ENCODE measurements around the gene CTNNA3. TPM values are rescaled to one million over a fixed set of nuclear protein-coding genes. Genes with fewer than 3 reads are reported as not detected.
A peak's percentile ranks its signal among the peaks of the same experiment; 100 is the strongest.
"Not testable (repeated sequence)": the region's sequence is repeated elsewhere in the genome, so short reads cannot be mapped to it uniquely, and the experiment has no call there.

Gene CTNNA3
- polyA plus RNA-seq (ENCODE audit: low read depth in 6 of 6) = 1 to 10 TPM in 1 of 6 donors, under 1 TPM in 1, not detected in 4; 0.38 to 1.2 TPM

DNA sequence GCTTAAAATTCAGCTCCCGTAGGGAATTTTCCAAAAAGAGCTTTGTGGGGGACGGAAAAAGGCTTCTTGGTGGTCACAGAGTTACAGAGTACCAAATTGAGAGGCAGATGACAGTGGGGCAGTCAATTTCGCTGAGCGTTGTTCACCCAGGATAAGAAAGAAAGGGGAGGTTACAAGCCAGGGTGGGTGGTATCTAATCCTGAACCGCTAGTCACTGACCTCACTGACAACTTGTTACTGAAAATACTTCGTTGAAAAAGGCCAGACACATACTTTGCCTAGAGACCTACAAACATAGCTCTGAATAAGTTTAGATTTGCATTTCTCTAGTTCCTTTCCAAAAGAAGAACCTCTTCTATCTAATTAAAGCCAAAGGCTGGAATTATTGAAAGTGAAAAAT lies at the start of gene CTNNA3:
TSS of gene CTNNA3 (minus strand) at position 167 of the 400 bp plus-strand sequence.
- Mint-ChIP-seq H3K27ac (no peak within 1 kb of the TSS), H3K4me1 (no peaks in the 10 kb centered on the region), H3K4me3 (no peak within 1 kb of the TSS), H3K9me3 (peaks cover 0 to 3% (median 0%) of the 10 kb centered on the region in 7 donors), H3K36me3 (peaks cover 0 to 6% of the 10 kb centered on the region in 2 donors), H3K27me3 (peaks cover 40 to 52% (median 50%) of the 10 kb centered on the region in 3 donors)
- no peak for DNase-seq
- ATAC-seq (ENCODE audit: low read depth in 2 of 2) = no peak

DNA sequence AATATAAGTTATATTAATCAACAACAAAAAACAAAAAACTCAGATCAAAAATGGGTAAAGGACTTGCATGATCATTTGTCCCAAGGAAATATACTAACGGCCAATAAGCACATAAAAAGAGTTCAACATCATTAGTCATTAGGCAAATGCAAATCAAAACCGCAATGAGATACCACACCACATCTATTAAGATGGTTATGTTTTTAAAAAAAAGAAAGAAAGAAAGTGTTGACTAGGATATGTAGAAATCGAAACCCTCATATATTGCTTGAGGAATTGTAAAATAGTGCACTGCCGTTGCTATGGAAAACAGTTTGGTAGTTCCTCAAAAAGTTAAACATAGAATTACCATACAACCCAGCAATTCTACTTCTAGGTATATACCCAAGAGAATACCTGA lies 39.4 kb upstream of the CTNNA3 start:
- Mint-ChIP-seq H3K36me3 (no peaks in the 10 kb centered on the region), H3K27me3 (peaks cover 14 to 26% (median 17%) of the 10 kb centered on the region in 3 donors), H3K9me3 (peaks cover 0 to 12% (median 4%) of the 10 kb centered on the region in 7 donors), H3K27ac (peak overlapping the region in 1 of 6 donors; percentile 18), H3K4me3 (no peak overlapping the region), H3K4me1 (no peaks in the 10 kb centered on the region)
- no peak for DNase-seq
- ATAC-seq (ENCODE audit: low read depth in 2 of 2) = no peak

DNA sequence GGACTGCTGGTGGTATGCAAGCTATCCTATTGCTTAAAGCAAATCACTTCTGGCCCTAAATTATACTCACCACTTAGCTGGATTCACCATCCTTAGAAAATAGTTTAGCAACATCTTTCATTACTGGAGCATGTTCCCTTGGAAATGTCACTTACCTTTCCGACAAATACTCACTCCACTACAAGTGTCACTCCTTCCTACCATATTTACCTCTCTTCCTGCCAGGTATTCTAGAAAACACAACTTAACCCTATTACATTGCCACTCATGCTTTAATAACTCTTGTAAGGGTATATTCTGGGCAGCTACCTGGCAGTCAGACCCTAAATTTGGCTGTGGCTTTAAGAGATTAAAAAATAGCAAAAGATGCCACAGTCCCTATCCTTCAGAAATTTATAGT lies 37.5 kb upstream of the CTNNA3 start:
- DNase-seq = no peak
- Mint-ChIP-seq H3K4me3 (no peak overlapping the region), H3K9me3 (peaks cover 0 to under 1% (median 0%) of the 10 kb centered on the region in 7 donors), H3K4me1 (no peaks in the 10 kb centered on the region), H3K27me3 (peaks cover 16 to 30% (median 21%) of the 10 kb centered on the region in 3 donors), H3K36me3 (no peaks in the 10 kb centered on the region), H3K27ac (no peak overlapping the region)
- ATAC-seq (ENCODE audit: low read depth in 2 of 2) = no peak

DNA sequence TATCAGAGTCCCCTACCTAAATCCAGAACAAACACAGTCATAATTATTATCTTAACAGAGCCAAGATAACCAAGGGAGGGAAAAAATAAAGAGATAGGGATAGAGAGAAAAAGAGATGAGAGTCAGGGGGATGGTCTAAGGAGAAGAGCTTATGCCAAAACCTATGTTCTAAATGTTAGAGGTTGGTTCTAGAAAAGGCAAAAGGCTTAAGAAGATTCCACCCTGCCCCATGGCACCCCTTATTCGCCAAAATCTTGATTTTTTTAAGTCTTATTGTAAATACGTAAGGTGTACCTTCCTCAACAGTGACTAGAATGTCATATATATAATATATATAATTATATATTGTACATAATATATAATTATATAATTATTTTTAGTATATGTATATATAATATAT lies 29.6 kb upstream of the CTNNA3 start:
- Mint-ChIP-seq H3K36me3 (no peaks in the 10 kb centered on the region), H3K27me3 (peaks cover 4 to 15% (median 6%) of the 10 kb centered on the region in 3 donors), H3K9me3 (no peaks in the 10 kb centered on the region), H3K4me3 (no peak overlapping the region), H3K4me1 (peaks cover 5 to 8% (median 7%) of the 10 kb centered on the region in 3 donors), H3K27ac (peak overlapping the region in 1 of 6 donors; percentile 7)
- ATAC-seq (ENCODE audit: low read depth in 2 of 2) (no peak), DNase-seq (no peak)

DNA sequence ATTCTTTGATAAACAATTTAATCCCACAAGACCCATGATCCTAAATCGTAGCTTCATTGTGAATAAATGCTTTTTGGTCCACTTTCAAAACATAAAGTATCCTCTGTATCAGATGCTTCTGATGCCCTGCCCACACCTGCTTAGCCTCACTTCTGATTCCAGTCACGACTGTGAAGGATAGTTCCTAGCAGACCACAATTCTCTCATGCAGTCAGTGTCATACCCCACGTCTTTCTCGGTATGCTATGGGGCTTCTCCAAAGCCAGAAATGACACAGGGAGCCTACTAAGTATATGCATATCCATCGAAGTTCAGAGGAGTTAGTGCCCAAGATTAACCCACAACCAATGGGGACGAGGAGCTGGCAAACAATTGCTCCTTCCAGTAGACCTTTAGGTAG lies 27.6 kb upstream of the CTNNA3 start:
- Mint-ChIP-seq H3K4me3 (no peak overlapping the region), H3K9me3 (no peaks in the 10 kb centered on the region), H3K27ac (no peak overlapping the region), H3K27me3 (peaks cover 0 to 20% (median 6%) of the 10 kb centered on the region in 3 donors), H3K36me3 (no peaks in the 10 kb centered on the region), H3K4me1 (peaks cover 5 to 8% (median 7%) of the 10 kb centered on the region in 3 donors)
- ATAC-seq (ENCODE audit: low read depth in 2 of 2) = no peak
- no peak for DNase-seq

DNA sequence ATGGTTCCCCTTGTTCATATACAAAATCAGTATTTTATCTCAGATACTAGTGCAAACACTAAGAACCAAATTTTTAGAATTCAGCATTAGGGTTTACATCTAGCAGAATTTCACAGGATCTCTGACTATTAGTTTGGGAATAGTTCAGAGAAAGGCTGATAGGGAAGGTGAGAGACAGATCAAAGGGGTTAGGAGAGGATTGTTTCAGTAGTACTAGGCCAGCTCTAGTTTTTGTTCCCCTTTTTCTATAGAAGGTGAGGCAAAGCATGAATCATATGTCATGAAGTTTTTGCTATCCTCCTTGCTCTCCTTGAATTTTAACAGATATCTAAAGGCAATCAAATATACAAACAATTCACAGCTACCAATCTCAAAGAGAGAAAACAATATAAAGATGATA lies 26.1 kb upstream of the CTNNA3 start:
- DNase-seq (no peak), ATAC-seq (ENCODE audit: low read depth in 2 of 2) (peak in 1 of 2 donors; percentile 44)
- no peaks in the 10 kb centered on the region for H3K9me3 Mint-ChIP-seq
- peaks cover 0 to 20% (median 6%) of the 10 kb centered on the region in 3 donors for H3K27me3 Mint-ChIP-seq
- no peak overlapping the region for H3K4me3 Mint-ChIP-seq
- peak overlapping the region in 1 of 6 donors; percentile 54 for H3K27ac Mint-ChIP-seq
- H3K36me3 Mint-ChIP-seq = no peaks in the 10 kb centered on the region
- H3K4me1 Mint-ChIP-seq = peaks cover 5 to 8% (median 7%) of the 10 kb centered on the region in 3 donors

DNA sequence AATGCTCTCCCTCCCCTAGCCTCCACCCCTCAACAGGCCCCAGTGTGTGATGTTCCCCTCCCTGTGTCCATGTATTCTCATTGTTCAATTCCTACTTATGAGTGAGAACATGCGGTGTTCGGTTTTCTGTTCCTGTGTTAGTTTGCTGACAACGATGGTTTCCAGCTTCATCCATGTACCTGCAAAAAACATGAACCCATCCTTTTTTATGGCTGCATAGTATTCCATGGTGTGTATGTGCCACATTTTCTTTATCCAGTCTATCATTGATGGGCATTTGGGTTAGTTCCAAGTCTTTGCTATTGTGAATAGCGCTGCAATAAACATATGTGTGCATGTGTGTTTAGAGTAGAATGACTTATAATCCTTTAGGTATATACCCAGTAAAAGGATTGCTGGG lies 20.5 kb upstream of the CTNNA3 start:
- not testable (repeated sequence) for H3K36me3 Mint-ChIP-seq; ATAC-seq (ENCODE audit: low read depth in 2 of 2); H3K4me3 Mint-ChIP-seq; H3K27ac Mint-ChIP-seq; DNase-seq; H3K4me1 Mint-ChIP-seq
- Mint-ChIP-seq H3K27me3 (peaks cover 0 to 18% (median 11%) of the 10 kb centered on the region in 3 donors), H3K9me3 (peaks cover 0 to 24% (median 5%) of the 10 kb centered on the region in 7 donors)

DNA sequence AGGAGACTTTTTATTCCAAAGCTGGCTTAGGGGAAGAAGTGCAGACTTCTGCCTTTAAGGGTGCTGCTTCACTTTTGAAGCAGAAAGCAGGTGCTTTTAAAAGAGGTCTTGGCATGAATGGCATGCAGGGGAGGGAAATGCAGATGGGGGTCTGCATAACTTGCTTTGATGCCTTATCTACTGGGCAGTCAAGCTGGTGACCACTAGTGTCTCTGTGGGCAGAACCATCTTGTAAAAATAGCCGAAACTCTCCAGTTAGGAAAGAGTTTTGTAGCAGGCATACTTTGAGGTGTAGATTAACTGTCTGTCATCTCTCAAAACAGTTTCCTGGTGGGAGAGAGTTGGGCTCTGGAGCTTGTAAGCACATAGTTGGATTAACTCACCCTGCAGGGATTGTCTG lies 9.9 kb upstream of the CTNNA3 start:
- Mint-ChIP-seq H3K27ac (no peak overlapping the region), H3K36me3 (peaks cover 4 to 5% of the 10 kb centered on the region in 2 donors), H3K27me3 (peaks cover 12 to 16% (median 14%) of the 10 kb centered on the region in 3 donors), H3K9me3 (peaks cover 0 to 16% (median 6%) of the 10 kb centered on the region in 7 donors), H3K4me3 (no peak overlapping the region), H3K4me1 (no peaks in the 10 kb centered on the region)
- DNase-seq (no peak), ATAC-seq (ENCODE audit: low read depth in 2 of 2) (no peak)

DNA sequence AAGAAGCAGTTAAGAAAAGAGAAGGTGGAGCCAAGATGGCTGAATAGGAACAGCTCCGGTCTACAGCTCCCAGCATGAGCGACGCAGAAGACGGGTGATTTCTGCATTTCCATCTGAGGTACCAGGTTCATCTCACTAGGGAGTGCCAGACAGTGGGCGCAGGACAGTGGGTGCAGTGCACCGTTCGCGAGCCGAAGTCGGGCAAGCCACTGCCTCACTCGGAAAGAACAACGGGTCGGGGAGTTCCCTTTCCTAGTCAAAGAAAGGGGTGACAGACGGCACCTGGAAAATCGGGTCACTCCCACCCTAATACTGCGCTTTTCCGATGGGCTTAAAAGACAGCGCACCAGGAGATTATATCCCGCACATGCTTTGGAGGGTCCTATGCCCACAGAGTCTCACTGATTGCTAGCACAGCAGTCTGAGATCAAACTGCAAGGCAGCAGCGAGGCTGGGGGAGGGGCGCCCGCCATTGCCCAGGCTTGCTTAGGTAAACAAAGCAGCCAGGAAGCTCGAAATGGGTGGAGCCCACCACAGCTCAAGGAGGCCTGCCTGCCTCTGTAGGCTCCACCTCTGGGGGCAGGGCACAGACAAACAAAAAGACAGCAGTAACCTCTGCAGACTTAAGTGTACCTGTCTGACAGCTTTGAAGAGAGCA lies 3.7 kb upstream of the CTNNA3 start:
- not testable (repeated sequence) for ATAC-seq (ENCODE audit: low read depth in 2 of 2)

DNA sequence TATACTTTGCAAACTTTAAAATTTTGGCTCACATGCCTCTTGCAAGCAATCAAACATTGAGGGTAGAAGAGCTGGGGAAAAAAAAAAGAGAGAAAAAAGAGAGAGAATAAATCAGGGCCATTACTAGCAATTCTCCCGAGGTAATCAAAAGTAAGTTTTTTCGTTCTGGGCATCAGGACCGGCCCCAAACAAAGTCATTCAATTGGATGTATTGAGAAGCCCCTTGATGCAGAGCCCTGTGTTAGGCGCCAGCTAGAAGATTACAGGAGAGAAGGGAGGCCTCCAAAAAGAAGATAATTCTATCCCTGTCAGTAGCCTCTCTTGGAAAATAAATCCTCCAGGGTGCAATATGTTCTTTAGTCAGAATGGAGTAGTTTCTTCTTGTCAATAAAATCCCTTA lies 2.2 kb upstream of the CTNNA3 start:
- Mint-ChIP-seq H3K36me3 (peaks cover 0 to 8% of the 10 kb centered on the region in 2 donors), H3K4me3 (no peak overlapping the region), H3K27ac (no peak overlapping the region), H3K27me3 (peaks cover 37 to 59% (median 59%) of the 10 kb centered on the region in 3 donors), H3K4me1 (no peaks in the 10 kb centered on the region), H3K9me3 (peaks cover 0 to 7% (median 0%) of the 10 kb centered on the region in 7 donors)
- ATAC-seq (ENCODE audit: low read depth in 2 of 2) = no peak
- DNase-seq = no peak

More for the DNA sequence above, 3.7 kb upstream of the CTNNA3 start:
- H3K4me3 Mint-ChIP-seq, H3K36me3 Mint-ChIP-seq, H3K4me1 Mint-ChIP-seq, H3K9me3 Mint-ChIP-seq, DNase-seq: not testable (repeated sequence)
- H3K27me3 Mint-ChIP-seq = peaks cover 27 to 51% (median 49%) of the 10 kb centered on the region in 3 donors
- peak overlapping the region in 1 of 6 donors; percentile 65 for H3K27ac Mint-ChIP-seq

DNA sequence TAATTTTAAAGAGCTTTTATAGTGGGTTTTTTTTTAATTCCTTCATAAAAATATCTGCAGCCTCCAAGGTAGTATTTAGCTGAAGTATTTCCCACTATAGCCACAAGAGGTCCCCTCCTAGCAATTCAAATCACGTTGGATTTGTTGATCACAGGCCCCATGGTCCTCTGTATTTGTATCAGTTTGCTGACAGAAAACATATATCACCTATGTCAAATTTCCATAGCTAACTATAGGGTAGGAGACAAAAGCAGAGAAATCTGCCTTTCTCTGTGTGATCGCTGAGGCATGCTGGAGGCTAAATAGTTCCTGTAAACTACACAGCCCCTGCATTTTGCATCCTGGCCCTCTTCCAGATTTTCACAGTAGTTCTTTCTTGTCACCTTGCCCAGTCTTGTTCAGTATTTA lies 1.7 kb upstream of the CTNNA3 start:
- peaks cover 0 to 7% (median 0%) of the 10 kb centered on the region in 7 donors for H3K9me3 Mint-ChIP-seq
- no peaks in the 10 kb centered on the region for H3K4me1 Mint-ChIP-seq
- H3K27me3 Mint-ChIP-seq = peaks cover 40 to 61% (median 61%) of the 10 kb centered on the region in 3 donors
- H3K36me3 Mint-ChIP-seq = peaks cover 0 to 8% of the 10 kb centered on the region in 2 donors
- H3K27ac Mint-ChIP-seq = no peak overlapping the region
- peak; percentile 61 to 78 for ATAC-seq (ENCODE audit: low read depth in 2 of 2)
- no peak overlapping the region for H3K4me3 Mint-ChIP-seq
- peak; percentile 41 for DNase-seq

DNA sequence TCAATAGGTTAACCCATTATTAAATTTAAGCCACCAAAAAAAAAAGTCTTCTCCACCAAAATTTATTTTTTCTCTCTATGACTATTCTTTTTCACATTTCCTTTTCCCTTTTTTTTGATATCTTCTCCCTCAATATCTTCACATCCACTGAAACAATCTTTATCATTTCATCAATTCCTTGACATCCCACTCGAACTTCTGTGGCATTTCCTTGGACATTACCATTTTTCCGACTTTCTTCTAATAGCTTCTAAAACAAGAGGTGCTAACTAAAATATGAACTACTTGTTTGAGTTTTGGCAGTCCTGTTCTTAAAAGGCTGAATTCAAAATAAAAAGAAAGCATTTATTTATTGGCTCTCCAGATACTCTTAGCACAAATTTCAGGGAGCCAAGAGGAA lies 684 bp upstream of the CTNNA3 start:
- no peak for ATAC-seq (ENCODE audit: low read depth in 2 of 2)
- H3K9me3 Mint-ChIP-seq = peaks cover 0 to 4% (median 0%) of the 10 kb centered on the region in 7 donors
- no peak overlapping the region for H3K4me3 Mint-ChIP-seq
- H3K4me1 Mint-ChIP-seq = no peaks in the 10 kb centered on the region
- H3K36me3 Mint-ChIP-seq = peaks cover 0 to 8% of the 10 kb centered on the region in 2 donors
- no peak for DNase-seq
- H3K27ac Mint-ChIP-seq = no peak overlapping the region
- peaks cover 40 to 54% (median 53%) of the 10 kb centered on the region in 3 donors for H3K27me3 Mint-ChIP-seq

DNA sequence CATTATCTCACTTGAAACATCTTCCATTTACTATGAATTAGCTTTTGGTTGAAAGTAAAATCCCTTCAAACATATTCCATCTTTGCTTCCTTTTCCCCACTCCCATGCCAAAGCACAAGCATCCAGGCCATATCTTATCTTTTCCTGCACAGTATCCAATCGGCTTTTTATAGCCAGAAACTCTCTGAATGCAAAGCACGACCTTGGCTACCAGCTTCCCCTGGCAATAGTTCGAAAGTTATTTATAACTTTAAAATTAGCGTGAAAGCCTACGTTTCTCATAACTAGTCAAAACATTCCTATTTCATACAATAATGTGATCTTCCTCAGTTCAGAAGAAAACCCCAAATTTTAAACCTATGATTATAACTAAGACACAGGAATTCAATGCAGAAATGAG lies 440 bp downstream of the CTNNA3 start:
- H3K27ac Mint-ChIP-seq = no peak overlapping the region
- H3K4me3 Mint-ChIP-seq = no peak overlapping the region
- ATAC-seq (ENCODE audit: low read depth in 2 of 2) (no peak), DNase-seq (no peak)
- peaks cover 0 to 1% of the 10 kb centered on the region in 2 donors for H3K36me3 Mint-ChIP-seq
- peaks cover 40 to 47% (median 46%) of the 10 kb centered on the region in 3 donors for H3K27me3 Mint-ChIP-seq
- H3K9me3 Mint-ChIP-seq = peaks cover 0 to 3% (median 0%) of the 10 kb centered on the region in 7 donors
- H3K4me1 Mint-ChIP-seq = no peaks in the 10 kb centered on the region

DNA sequence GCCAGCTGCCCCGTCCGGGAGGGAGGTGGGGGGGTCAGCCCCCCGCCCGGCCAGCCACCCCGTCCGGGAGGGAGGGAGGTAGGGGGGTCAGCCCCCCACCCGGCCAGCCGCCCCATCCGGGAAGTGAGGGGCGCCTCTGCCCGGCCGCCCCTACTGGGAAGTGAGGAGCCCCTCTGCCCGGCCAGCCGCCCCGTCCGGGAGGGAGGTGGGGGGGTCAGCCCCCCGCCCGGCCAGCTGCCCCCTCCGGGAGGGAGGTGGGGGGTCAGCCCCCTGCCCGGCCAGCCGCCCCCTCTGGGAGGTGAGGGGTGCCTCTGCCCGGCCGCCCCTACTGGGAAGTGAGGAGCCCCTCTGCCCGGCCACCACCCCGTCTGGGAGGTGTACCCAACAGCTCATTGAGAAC lies 4.1 kb downstream of the CTNNA3 start:
- not testable (repeated sequence) for H3K4me1 Mint-ChIP-seq; DNase-seq; H3K4me3 Mint-ChIP-seq; ATAC-seq (ENCODE audit: low read depth in 2 of 2); H3K36me3 Mint-ChIP-seq; H3K27ac Mint-ChIP-seq; H3K9me3 Mint-ChIP-seq
- H3K27me3 Mint-ChIP-seq = peaks cover 31 to 41% (median 39%) of the 10 kb centered on the region in 3 donors
